Activated naive CD8-positive, alpha-beta T cell (primary cell): ENCODE data around the gene CDH18.

Source experiments
- H3K27ac Mint-ChIP-seq: one replicate; pipeline ENCODE4 v1.8.0; 2021; ENCODE audit warnings: mixed read lengths
- H3K27me3 Mint-ChIP-seq: one replicate; pipeline ENCODE4 v1.8.0; 2021; ENCODE audit warnings: mixed read lengths
- H3K36me3 Mint-ChIP-seq: one replicate; pipeline ENCODE4 v1.8.0; 2021; ENCODE audit warnings: mixed read lengths
- H3K4me1 Mint-ChIP-seq: one replicate; pipeline ENCODE4 v1.8.0; 2021; ENCODE audit warnings: low read depth, mixed read lengths
- H3K4me3 Mint-ChIP-seq: one replicate; pipeline ENCODE4 v1.8.0; 2021; ENCODE audit warnings: mild to moderate bottlenecking, mixed read lengths
- H3K9me3 Mint-ChIP-seq: one replicate; pipeline ENCODE4 v1.8.0; 2021; ENCODE audit warnings: low read depth, mixed read lengths

CDH18 gene, protein sequence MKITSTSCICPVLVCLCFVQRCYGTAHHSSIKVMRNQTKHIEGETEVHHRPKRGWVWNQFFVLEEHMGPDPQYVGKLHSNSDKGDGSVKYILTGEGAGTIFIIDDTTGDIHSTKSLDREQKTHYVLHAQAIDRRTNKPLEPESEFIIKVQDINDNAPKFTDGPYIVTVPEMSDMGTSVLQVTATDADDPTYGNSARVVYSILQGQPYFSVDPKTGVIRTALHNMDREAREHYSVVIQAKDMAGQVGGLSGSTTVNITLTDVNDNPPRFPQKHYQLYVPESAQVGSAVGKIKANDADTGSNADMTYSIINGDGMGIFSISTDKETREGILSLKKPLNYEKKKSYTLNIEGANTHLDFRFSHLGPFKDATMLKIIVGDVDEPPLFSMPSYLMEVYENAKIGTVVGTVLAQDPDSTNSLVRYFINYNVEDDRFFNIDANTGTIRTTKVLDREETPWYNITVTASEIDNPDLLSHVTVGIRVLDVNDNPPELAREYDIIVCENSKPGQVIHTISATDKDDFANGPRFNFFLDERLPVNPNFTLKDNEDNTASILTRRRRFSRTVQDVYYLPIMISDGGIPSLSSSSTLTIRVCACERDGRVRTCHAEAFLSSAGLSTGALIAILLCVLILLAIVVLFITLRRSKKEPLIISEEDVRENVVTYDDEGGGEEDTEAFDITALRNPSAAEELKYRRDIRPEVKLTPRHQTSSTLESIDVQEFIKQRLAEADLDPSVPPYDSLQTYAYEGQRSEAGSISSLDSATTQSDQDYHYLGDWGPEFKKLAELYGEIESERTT

DNA sequence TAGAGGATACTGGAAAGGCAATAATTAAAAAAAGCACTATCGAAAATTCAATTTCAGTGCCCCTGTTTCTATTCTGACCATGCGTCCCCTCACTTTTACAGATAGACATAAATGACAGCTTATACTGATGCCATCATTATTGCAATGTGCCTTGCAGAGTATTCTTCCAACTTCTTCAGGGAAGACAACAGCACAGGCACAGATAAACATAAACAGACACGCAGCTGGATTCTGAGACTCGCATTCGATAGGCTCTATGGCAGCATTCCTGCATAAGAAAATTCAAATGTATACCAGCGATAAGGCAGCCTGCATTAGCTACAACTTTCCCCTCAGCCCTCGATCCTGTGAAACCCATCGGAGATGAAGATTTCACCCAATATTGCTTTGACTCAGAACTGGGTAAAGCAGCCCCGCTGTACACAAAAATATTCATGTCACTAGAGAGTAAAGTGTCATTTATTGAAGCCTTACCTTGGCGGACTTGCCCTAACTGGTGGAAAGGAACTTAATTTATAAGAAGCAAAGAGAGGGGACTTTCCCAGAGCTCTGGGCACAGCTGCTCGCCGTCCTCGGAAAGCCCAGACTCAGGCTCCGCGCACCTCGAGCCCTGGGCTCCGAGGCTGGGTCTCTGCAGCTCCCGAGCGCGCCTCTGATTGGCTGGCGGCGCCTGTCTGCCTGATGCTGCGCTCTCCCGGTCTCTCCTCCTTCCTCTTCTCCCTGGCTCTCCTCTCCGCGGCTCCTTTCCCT, at the start of gene CDH18:
TSS of gene CDH18 (minus strand) at position 589 of the 750 bp plus-strand sequence. CDS start 149,214 bp downstream, outside the sequence.
- Mint-ChIP-seq H3K9me3 (peaks cover 10% of the 10 kb centered on the region), H3K4me3 (no peak within 1 kb of the TSS), H3K27ac (no peak within 1 kb of the TSS), H3K4me1 (no peaks in the 10 kb centered on the region), H3K27me3 (no peaks in the 10 kb centered on the region), H3K36me3 (no peaks in the 10 kb centered on the region)

DNA sequence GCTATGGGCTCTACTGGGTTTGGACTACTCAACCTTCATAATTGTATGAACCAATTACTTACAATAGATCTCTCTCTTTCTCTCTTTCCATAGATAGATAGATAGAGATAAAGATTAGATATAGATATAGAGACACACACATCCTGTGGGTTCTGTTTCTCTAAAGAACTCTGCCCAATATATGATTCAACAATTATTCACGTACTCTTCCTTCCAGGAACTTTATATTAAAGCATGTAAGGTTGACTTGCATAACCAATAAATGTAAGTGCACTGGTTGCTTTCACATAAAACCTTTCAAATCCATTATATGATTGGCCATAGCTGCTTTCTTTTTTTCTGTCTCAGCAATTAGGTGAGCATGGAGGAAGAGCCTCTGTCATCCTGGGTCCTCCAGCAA, 46.7 kb upstream of the CDH18 start:
- no peak overlapping the region for H3K4me3 Mint-ChIP-seq
- peaks cover 10% of the 10 kb centered on the region for H3K9me3 Mint-ChIP-seq
- H3K27ac Mint-ChIP-seq, result no peak overlapping the region
- no peaks in the 10 kb centered on the region for H3K27me3 Mint-ChIP-seq
- no peaks in the 10 kb centered on the region for H3K36me3 Mint-ChIP-seq
- H3K4me1 Mint-ChIP-seq, result no peaks in the 10 kb centered on the region

DNA sequence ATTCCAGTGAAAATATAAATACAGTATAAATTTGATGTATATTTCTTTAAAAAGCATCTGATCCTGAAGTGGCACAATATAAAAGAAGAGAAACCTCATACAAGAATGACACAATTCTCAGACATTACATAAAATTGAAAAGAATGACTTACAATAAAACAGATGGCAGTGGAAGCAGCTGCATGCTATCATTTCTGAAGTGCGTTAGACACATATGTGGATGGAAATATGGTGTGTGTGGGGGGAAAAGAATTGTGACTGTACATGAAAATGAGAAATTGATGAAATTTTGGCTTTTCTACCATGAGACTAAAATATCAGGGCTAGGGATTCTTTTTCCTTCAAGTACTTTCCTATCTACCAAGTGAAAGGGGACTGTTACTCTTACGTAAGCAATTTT, 45.9 kb upstream of the CDH18 start:
- H3K9me3 Mint-ChIP-seq, result peaks cover 9% of the 10 kb centered on the region
- no peaks in the 10 kb centered on the region for H3K4me1 Mint-ChIP-seq

DNA sequence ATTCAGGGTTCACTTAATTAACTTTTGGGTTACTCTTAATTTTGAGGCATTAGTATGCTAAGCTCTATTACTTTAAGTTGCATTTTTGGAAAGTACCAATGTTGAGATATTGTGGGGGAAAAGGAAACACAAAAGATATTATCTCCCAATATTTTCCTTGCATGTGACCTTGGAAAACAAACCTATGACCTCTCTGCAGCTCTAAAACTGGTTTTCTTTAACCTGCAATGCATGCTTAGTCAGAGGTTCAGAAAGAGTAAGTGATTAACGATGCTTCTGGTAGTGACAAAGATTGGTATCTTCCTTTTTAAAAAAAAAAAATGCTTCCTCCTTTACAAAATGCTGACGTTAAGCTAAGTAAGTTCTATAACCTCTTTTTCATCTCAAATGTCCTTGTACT, 44.9 kb upstream of the CDH18 start:
- Mint-ChIP-seq H3K27ac (no peak overlapping the region), H3K9me3 (peaks cover 4% of the 10 kb centered on the region), H3K4me3 (no peak overlapping the region), H3K4me1 (no peaks in the 10 kb centered on the region), H3K27me3 (no peaks in the 10 kb centered on the region), H3K36me3 (no peaks in the 10 kb centered on the region)

More for the DNA sequence above, 45.9 kb upstream of the CDH18 start:
- Mint-ChIP-seq H3K36me3 (no peaks in the 10 kb centered on the region), H3K4me3 (no peak overlapping the region), H3K27me3 (no peaks in the 10 kb centered on the region), H3K27ac (no peak overlapping the region)

DNA sequence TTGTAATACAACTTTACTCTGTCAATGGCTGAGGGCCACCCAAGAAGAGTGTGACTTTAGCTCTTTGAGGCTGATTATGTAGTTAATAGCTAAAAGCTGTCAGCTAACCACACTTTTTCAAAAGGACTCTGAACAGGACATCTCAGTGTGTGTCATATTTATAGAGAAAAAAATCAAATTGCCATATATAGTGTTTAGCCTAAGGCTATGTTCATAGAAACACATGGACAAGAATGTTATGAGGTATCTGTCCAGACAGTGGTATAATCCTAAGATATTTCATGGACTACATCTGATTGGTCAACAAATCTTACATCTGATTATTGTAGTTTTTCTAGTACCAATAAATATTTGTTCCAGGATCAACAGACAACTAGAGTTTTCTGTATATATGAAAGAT, 42.1 kb upstream of the CDH18 start:
- H3K27ac Mint-ChIP-seq, result no peak overlapping the region
- H3K4me3 Mint-ChIP-seq, result no peak overlapping the region
- peaks cover 4% of the 10 kb centered on the region for H3K9me3 Mint-ChIP-seq
- H3K4me1 Mint-ChIP-seq, result no peaks in the 10 kb centered on the region
- H3K36me3 Mint-ChIP-seq, result no peaks in the 10 kb centered on the region
- H3K27me3 Mint-ChIP-seq, result no peaks in the 10 kb centered on the region

DNA sequence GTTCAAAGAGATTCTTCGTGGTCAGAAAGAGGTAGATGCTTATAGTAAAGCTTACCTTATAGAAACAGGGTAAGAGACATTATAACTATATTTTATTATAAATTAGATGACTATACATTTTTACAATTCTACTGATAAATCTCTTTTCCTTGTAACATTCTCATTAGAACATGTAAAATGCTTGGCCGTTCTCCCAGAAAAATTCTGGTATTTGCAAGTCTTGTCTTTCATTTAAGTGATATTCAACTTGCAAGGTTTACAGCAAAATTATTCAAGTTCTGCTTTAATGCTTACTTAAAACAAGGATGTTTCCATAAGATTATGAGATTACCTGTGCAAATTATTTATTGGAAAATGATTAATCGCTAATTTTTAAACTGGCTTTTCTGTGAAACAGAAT, 41.3 kb upstream of the CDH18 start:
- Mint-ChIP-seq H3K27ac (no peak overlapping the region), H3K9me3 (peaks cover 4% of the 10 kb centered on the region), H3K4me1 (no peaks in the 10 kb centered on the region), H3K4me3 (no peak overlapping the region), H3K36me3 (no peaks in the 10 kb centered on the region), H3K27me3 (no peaks in the 10 kb centered on the region)

DNA sequence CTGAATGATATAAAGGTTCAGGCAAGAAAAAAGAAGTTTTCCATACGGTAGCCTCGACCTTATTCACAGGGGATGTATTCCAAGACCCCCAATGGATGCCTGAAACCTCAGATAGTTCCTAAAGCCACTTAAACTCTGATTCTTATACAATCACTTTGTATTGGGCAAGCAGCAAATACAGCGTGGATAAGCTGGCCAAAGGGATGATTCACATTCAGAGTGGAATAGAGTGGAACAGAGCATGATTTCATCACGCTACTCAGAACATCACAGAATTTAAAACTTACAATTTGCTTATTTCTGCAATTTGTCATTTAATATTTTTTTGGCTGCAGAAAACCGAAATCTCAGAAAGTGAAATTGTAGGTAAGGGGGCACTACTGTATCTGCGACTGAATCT, 40.5 kb upstream of the CDH18 start:
- peaks cover 3% of the 10 kb centered on the region for H3K9me3 Mint-ChIP-seq
- H3K4me1 Mint-ChIP-seq, result no peaks in the 10 kb centered on the region
- no peaks in the 10 kb centered on the region for H3K27me3 Mint-ChIP-seq
- H3K36me3 Mint-ChIP-seq, result no peaks in the 10 kb centered on the region
- H3K4me3 Mint-ChIP-seq, result no peak overlapping the region
- no peak overlapping the region for H3K27ac Mint-ChIP-seq

DNA sequence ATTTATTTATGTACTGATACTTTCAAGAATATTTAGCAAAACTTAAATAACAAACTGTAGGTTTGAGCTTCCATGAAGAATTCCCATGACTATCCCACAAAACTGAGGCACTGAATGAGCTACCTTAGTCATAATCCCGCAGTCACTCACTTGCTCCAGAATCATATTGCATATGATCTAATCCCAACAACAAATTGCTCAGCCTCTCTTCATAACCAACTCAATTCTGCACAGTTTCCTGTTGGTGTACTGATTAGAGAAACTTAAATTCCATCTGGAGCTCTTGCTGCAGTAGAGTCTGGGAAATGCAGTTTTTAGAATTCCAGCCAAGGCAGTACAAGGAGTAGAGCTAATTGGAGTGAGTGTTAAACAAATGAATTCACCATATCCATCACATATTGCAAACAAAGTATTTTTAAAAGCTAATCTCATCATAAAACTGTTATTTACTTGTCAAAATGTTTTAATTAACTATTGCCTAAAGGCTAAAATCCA, 35.7 kb upstream of the CDH18 start:
- Mint-ChIP-seq H3K9me3 (peaks cover 17% of the 10 kb centered on the region), H3K27ac (no peak overlapping the region), H3K4me1 (no peaks in the 10 kb centered on the region), H3K4me3 (no peak overlapping the region), H3K27me3 (no peaks in the 10 kb centered on the region), H3K36me3 (no peaks in the 10 kb centered on the region)

DNA sequence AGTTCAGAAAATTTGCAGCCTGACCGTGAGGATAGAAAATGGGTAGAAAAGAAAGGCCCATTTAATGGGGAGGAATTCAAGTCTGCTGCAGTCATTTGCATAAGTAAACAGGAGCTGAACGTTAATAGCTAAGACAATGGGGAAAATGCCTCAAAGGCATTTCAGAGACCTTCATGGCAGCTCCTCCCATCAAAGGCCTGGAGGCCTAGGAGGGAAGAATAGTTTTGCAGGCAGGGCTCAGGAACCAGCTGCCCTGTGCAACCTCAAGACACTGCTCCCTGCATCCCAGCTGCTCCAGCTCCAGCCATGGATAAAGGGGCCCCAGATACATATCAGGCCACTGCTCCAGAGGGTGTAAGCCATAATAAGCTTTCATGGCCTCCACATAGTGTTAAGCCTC, 32.2 kb upstream of the CDH18 start:
- no peaks in the 10 kb centered on the region for H3K4me1 Mint-ChIP-seq
- H3K27ac Mint-ChIP-seq, result no peak overlapping the region
- peaks cover 30% of the 10 kb centered on the region for H3K9me3 Mint-ChIP-seq
- H3K36me3 Mint-ChIP-seq, result no peaks in the 10 kb centered on the region
- no peak overlapping the region for H3K4me3 Mint-ChIP-seq
- no peaks in the 10 kb centered on the region for H3K27me3 Mint-ChIP-seq

DNA sequence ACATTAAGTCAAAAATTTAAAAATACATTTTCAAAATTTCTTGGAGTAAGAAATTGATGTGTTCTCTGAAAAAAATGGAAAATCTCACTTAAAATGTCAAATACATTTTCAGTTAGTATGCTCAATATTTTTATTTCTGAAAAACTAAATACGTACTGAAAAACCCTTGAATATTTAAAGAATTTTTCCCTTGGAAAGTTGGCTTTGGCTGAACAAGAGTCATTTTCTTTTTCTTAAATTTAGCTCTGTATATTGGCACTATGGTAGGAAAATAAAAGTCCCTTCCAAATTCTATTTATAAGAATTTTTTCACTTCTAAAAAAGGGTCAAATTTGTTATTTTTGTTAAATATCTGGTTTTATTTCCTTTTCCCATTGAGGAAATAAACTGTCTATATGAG, 29.0 kb upstream of the CDH18 start:
- Mint-ChIP-seq H3K36me3 (no peaks in the 10 kb centered on the region), H3K4me3 (no peak overlapping the region), H3K4me1 (no peaks in the 10 kb centered on the region), H3K27me3 (no peaks in the 10 kb centered on the region), H3K9me3 (peaks cover 31% of the 10 kb centered on the region), H3K27ac (no peak overlapping the region)

DNA sequence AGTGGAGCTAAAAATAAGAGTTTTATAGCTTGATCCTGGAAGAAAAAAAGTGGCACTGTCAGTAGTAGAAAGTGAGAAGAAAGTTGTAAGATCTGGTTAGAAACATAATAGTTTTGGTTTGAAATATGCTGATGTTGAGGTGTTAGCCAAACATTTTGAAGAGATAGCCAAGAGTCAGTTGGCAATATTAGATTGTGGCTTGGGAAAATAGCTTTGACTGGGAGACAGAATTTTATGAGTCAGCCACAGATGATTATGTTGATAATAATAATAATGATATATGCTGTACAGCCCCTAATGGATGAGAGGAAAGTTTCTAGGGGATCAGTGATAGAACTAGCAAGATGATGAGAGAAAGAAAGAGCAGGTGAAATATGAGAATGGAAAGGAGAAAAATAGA, 12.4 kb upstream of the CDH18 start:
- H3K9me3 Mint-ChIP-seq, result peaks cover 30% of the 10 kb centered on the region
- no peaks in the 10 kb centered on the region for H3K36me3 Mint-ChIP-seq
- H3K4me3 Mint-ChIP-seq, result no peak overlapping the region
- H3K4me1 Mint-ChIP-seq, result no peaks in the 10 kb centered on the region
- no peak overlapping the region for H3K27ac Mint-ChIP-seq
- H3K27me3 Mint-ChIP-seq, result no peaks in the 10 kb centered on the region

DNA sequence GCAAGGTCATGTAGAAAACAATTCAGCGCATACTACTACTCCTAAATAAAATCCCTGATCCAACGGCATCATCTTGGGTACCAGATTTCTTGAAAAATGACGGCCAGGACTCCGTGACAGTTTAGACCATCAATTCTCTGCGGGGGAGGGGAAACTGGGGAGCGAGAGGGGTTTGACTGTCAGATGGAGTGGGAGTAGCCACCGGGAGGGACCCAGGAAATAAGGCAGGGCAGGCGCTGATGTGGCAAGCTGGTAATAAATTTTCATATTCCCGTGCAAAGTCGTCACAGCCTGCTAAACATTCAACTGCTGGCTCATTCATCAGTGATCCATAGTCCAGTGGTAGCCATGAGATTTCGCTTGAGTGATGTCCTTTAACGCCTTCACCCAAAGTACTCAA, 457 bp upstream of the CDH18 start:
- Mint-ChIP-seq H3K4me3 (no peak overlapping the region), H3K27me3 (no peaks in the 10 kb centered on the region), H3K4me1 (no peaks in the 10 kb centered on the region), H3K27ac (no peak overlapping the region), H3K9me3 (peaks cover 10% of the 10 kb centered on the region), H3K36me3 (no peaks in the 10 kb centered on the region)

DNA sequence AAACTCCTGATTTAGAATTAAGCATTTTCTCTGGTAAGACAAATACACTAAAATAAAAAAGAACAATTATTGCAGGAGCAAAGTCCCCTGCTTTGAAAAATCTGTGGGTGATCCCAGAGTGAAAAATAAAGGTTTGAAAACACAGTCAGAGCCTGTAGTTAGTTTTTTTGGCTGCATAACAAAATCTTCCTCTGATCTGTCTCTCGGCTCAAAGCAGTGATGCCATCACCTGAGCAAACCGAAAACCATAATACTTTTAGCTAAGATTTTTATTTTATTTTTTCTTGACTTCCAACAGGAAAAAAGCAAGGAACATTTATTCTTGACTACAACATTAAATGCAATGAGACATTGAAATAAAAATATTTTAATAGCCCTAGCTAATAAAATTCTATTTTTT, 1.2 kb downstream of the CDH18 start:
- H3K36me3 Mint-ChIP-seq, result no peaks in the 10 kb centered on the region
- no peak overlapping the region for H3K4me3 Mint-ChIP-seq
- H3K27me3 Mint-ChIP-seq, result no peaks in the 10 kb centered on the region
- peaks cover 10% of the 10 kb centered on the region for H3K9me3 Mint-ChIP-seq
- H3K4me1 Mint-ChIP-seq, result no peaks in the 10 kb centered on the region
- H3K27ac Mint-ChIP-seq, result no peak overlapping the region

DNA sequence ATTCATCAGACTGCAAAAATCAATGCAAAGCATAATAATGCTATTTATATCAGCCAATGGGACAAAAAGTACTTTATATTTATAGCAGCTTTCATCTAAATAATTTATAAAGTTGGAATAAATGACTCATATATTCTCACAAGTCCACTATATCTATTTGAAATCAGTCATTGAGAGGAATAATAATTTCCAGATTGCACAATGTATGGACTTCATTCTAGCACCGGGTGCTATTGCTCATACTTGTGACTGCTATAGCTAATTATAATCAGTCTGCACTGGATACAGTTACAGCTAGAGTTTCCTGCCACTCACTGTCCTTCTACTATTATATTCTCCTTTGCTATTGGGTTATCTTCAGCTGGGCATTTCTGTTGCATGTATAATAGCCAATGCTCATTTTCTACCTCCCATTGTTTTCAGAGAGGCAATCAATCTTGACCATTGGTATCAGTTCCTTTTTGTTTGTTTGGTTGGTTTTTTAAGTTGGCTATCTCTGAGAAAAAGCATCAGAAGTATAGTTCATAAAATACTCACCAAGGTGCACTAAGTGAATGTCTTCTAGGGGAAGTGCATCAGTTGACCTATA, 1.9 kb downstream of the CDH18 start:
- no peak overlapping the region for H3K4me3 Mint-ChIP-seq
- H3K27me3 Mint-ChIP-seq, result no peaks in the 10 kb centered on the region
- H3K9me3 Mint-ChIP-seq, result peaks cover 11% of the 10 kb centered on the region
- no peaks in the 10 kb centered on the region for H3K36me3 Mint-ChIP-seq
- H3K27ac Mint-ChIP-seq, result no peak overlapping the region
- no peaks in the 10 kb centered on the region for H3K4me1 Mint-ChIP-seq
